Activated naive CD4-positive, alpha-beta T cell treated with anti-CD3 and anti-CD28 coated beads, Interleukin-2, amount 10 ng/mL, durations not matched to agents 7 days and 5 days (primary cell): Measurements from ENCODE around the gene RGS6.

Experiments used
- CTCF ChIA-PET: fragments of 350-600 bp; sonication (Branson Sonifier 250); formaldehyde crosslinking; loops from one replicate; lab custom pipeline; 2021; ENCODE audit warnings: antibody characterized with exemption; lab: Charles Lee
- DNase-seq: peaks from one replicate; pipeline ENCODE4 v3.0.0-alpha.2; 2020
- H3K27ac Mint-ChIP-seq: one replicate; pipeline ENCODE4 v1.8.0; 2021; ENCODE audit warnings: mild to moderate bottlenecking, moderate library complexity, mixed read lengths
- H3K27me3 Mint-ChIP-seq: one replicate; pipeline ENCODE4 v1.8.0; 2021; ENCODE audit warnings: mild to moderate bottlenecking, mixed read lengths
- H3K36me3 Mint-ChIP-seq: one replicate; pipeline ENCODE4 v1.8.0; 2021; ENCODE audit warnings: mixed read lengths
- H3K4me1 Mint-ChIP-seq: one replicate; pipeline ENCODE4 v1.8.0; 2021; ENCODE audit warnings: mixed read lengths
- H3K4me3 Mint-ChIP-seq: one replicate; pipeline ENCODE4 v1.8.0; 2021; ENCODE audit warnings: mild to moderate bottlenecking, moderate library complexity, mixed read lengths
- H3K9me3 Mint-ChIP-seq: one replicate; pipeline ENCODE4 v1.8.0; 2021; ENCODE audit warnings: mixed read lengths

Gene RGS6

DNA sequence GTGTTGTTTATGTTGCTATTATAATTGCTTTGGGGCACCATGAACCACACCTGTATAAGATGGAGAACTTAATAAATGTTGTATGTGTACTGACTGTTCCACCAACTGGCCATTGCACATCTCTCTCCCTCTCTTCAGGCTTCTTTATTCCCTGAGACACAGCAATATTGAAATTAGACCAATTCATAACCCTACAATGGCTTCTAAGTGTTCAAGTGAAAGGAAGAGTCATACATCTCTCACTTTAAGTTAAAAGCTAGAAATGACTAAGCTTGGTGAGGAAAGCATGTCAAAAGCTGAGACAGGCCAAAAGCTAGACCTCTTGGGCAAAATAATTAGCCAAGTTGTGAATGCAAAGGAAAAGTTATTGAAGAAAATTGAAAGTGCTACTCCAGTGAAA lies 373.3 kb downstream of the RGS6 start:
- H3K4me1 Mint-ChIP-seq: no peaks in the 10 kb centered on the region
- H3K4me3 Mint-ChIP-seq: no peak overlapping the region
- H3K36me3 Mint-ChIP-seq: no peaks in the 10 kb centered on the region
- DNase-seq: no peak
- H3K27ac Mint-ChIP-seq: no peak overlapping the region
- H3K9me3 Mint-ChIP-seq: peaks cover 5% of the 10 kb centered on the region
- peaks cover 12% of the 10 kb centered on the region for H3K27me3 Mint-ChIP-seq
- CTCF ChIA-PET: no interaction called here

- no peak for DNase-seq
- Mint-ChIP-seq H3K27me3 (peaks cover 10% of the 10 kb centered on the region), H3K4me3 (no peak overlapping the region), H3K27ac (no peak overlapping the region), H3K36me3 (no peaks in the 10 kb centered on the region), H3K9me3 (peaks cover 5% of the 10 kb centered on the region), H3K4me1 (no peaks in the 10 kb centered on the region)
- CTCF ChIA-PET: interaction anchor here (0.6 kb wide), 1 partner anchor 454 kb away, joined by 3 read pairs; no protein-coding TSS in a partner anchor
These were observed 376.8 kb downstream of the RGS6 start for GRCh38 chr14:72308967-72309485.

DNA sequence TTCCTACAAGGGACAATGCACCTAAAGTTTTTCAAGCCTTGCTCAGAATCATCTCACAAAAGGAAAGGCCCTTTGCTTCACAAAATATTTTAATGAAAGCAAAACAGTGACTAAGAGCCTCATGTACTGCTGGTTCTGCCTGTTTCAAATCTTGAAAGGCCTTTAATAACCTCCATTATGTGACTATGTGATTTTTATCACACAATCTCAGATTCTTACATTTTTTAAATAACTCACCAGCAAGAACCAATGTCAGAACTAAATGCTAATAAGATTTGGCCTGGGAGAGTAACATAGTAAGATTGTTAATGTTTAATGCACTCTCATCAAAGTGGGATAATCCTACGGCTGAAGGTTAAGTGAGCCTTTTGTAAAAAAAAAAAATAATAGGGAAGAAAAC lies 378.9 kb downstream of the RGS6 start:
- CTCF ChIA-PET: no interaction called here
- H3K9me3 Mint-ChIP-seq: peaks cover under 1% of the 10 kb centered on the region
- H3K27ac Mint-ChIP-seq: no peak overlapping the region
- no peak overlapping the region for H3K4me3 Mint-ChIP-seq
- no peaks in the 10 kb centered on the region for H3K36me3 Mint-ChIP-seq
- peaks cover 17% of the 10 kb centered on the region for H3K27me3 Mint-ChIP-seq
- H3K4me1 Mint-ChIP-seq: no peaks in the 10 kb centered on the region
- DNase-seq: no peak

DNA sequence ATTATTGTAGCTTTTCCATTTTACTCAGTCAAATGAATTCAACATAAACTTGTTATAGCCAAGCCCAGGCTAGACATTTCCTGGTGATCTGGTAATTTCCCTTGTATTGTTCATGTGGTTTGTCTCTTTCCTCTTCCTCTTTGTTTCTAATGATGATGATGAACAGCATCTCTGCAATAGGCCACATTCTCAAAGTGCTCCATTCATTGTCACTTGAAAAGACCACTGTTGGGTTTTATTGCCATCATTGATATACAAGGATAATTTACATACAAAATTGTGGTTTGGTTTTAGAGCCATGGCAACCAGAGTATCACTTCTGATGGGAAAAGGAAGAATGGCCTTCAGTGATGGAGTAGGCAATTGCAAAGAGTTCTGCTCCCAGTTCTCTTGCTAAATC lies 379.3 kb downstream of the RGS6 start:
- peaks cover 17% of the 10 kb centered on the region for H3K27me3 Mint-ChIP-seq
- no peak overlapping the region for H3K4me3 Mint-ChIP-seq
- no peaks in the 10 kb centered on the region for H3K36me3 Mint-ChIP-seq
- no peak overlapping the region for H3K27ac Mint-ChIP-seq
- CTCF ChIA-PET: interaction anchor here (0.6 kb wide), 1 partner anchor 105 kb away, joined by 3 read pairs; no protein-coding TSS in a partner anchor
- H3K9me3 Mint-ChIP-seq: no peaks in the 10 kb centered on the region
- no peaks in the 10 kb centered on the region for H3K4me1 Mint-ChIP-seq
- DNase-seq: no peak

DNA sequence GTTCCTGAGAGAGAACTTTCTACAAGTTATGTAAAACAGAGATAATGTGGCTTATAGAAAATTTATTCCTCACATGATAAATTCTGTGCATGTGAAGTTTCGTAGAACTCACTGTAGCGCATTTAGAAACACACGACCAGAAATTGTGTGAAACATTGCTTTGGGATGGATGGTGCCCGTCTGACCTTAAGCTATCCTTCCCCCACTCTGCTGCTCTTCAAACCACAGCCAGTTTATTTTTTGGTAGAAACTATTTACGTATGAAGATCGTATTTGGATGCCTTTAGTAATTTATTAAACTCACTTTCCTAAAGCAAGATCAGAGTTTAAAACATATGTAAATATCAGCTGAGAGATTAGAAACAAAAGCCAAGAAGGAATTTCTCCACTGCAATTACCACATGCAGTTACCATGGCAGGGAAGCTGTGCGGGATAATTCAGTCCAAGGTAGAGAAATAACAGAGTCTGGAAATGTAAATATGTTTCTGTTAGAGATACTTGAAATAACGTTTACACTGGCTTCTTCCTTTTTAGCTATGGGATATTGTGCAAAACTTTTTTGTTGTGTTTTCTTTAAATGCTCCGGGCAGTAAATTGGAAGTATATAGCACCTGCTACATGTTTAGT lies 382.7 kb downstream of the RGS6 start:
- peaks cover 13% of the 10 kb centered on the region for H3K27me3 Mint-ChIP-seq
- peaks cover 3% of the 10 kb centered on the region for H3K9me3 Mint-ChIP-seq
- CTCF ChIA-PET: no interaction called here
- no peak overlapping the region for H3K4me3 Mint-ChIP-seq
- DNase-seq: no peak
- peaks cover 11% of the 10 kb centered on the region for H3K4me1 Mint-ChIP-seq
- H3K36me3 Mint-ChIP-seq: no peaks in the 10 kb centered on the region
- no peak overlapping the region for H3K27ac Mint-ChIP-seq

DNA sequence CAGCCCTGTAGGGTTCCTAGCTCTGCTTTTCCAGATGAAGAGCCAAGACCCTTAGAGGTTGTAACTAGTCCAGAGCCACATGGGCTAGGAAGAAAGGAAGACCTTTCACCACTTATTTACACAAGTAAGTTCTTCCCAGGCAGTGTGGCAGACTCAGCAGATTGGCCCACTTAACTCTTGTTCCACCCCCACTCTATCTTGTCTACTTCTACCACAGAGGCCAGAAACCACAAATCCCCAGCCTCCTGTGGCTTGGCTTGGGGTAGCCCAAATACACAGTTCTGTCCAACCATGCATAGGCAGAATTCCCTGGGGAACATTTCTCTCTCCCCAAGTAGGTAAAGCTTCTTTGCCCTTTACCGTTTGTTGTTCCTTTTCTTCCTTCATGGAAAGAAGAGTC lies 383.5 kb downstream of the RGS6 start:
- Mint-ChIP-seq H3K27ac (no peak overlapping the region), H3K4me1 (peaks cover 11% of the 10 kb centered on the region), H3K27me3 (peaks cover 13% of the 10 kb centered on the region), H3K9me3 (peaks cover 3% of the 10 kb centered on the region), H3K36me3 (no peaks in the 10 kb centered on the region), H3K4me3 (no peak overlapping the region)
- CTCF ChIA-PET: no interaction called here
- no peak for DNase-seq

DNA sequence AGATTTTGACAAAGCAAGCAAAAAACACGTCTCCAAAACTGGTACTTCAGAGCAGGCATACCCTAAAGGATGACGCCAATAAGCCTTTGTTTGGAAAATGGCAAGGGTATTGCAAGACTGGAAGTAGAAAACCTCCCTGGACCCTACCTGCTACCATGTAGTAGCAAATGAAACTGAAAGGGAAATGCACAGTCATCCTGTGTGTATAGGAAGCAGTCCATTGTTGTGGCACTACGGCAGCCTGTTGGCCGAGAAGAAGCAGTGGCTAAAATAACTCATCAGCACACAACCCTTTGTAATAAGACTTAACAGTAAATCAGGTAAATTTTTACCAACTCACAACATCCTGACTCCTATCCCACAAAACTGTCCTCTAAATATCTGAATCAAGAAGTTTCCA lies 386.4 kb downstream of the RGS6 start:
- Mint-ChIP-seq H3K4me3 (no peak overlapping the region), H3K36me3 (no peaks in the 10 kb centered on the region), H3K4me1 (peaks cover 11% of the 10 kb centered on the region), H3K27ac (no peak overlapping the region), H3K9me3 (peaks cover 3% of the 10 kb centered on the region), H3K27me3 (peaks cover 9% of the 10 kb centered on the region)
- DNase-seq: peak; percentile 33
- CTCF ChIA-PET: interaction anchor here (0.6 to 1.1 kb wide), 2 partner anchors 230 to 296 kb away, joined by 3 to 4 read pairs; no protein-coding TSS in a partner anchor

DNA sequence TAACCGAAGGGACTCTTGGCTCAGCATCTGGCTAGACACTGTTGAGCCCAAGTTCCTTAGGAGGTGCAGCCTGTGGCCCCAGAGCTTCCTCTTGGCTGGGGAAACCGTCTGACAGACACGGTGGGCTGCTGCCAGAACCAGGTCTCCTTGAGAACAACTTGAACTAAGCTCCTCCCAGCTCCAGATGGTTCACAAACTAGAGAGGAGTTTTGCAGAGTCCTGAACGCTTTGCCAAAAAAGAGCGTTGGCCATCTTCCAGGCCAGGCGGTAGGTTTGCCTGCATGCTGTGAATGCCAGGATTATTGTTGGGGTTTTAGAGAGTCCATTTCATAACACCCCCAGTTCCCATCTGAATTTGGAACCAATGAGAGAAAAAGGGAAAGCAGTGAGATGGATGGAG lies 399.8 kb downstream of the RGS6 start:
- Mint-ChIP-seq H3K27me3 (peaks cover 32% of the 10 kb centered on the region), H3K27ac (no peak overlapping the region)
- CTCF ChIA-PET: no interaction called here

GRCh38 chr14:72332871-72333270 lies 400.6 kb downstream of the RGS6 start:
- Mint-ChIP-seq H3K27me3 (peaks cover 36% of the 10 kb centered on the region), H3K4me1 (no peaks in the 10 kb centered on the region), H3K36me3 (no peaks in the 10 kb centered on the region), H3K27ac (no peak overlapping the region), H3K9me3 (no peaks in the 10 kb centered on the region), H3K4me3 (no peak overlapping the region)
- no peak for DNase-seq
- CTCF ChIA-PET: no interaction called here

More for the DNA sequence above, 399.8 kb downstream of the RGS6 start:
- H3K4me1 Mint-ChIP-seq: no peaks in the 10 kb centered on the region
- no peaks in the 10 kb centered on the region for H3K36me3 Mint-ChIP-seq
- H3K9me3 Mint-ChIP-seq: no peaks in the 10 kb centered on the region
- no peak for DNase-seq
- H3K4me3 Mint-ChIP-seq: no peak overlapping the region

GRCh38 chr14:72333357-72333756 lies 401.1 kb downstream of the RGS6 start:
- CTCF ChIA-PET: no interaction called here
- no peaks in the 10 kb centered on the region for H3K9me3 Mint-ChIP-seq
- no peaks in the 10 kb centered on the region for H3K4me1 Mint-ChIP-seq
- H3K4me3 Mint-ChIP-seq: no peak overlapping the region
- DNase-seq: no peak
- no peaks in the 10 kb centered on the region for H3K36me3 Mint-ChIP-seq
- H3K27me3 Mint-ChIP-seq: peaks cover 36% of the 10 kb centered on the region
- H3K27ac Mint-ChIP-seq: no peak overlapping the region

GRCh38 chr14:72336311-72336980 lies 404.2 kb downstream of the RGS6 start:
- Mint-ChIP-seq H3K4me3 (no peak overlapping the region), H3K9me3 (no peaks in the 10 kb centered on the region), H3K27ac (no peak overlapping the region)

DNA sequence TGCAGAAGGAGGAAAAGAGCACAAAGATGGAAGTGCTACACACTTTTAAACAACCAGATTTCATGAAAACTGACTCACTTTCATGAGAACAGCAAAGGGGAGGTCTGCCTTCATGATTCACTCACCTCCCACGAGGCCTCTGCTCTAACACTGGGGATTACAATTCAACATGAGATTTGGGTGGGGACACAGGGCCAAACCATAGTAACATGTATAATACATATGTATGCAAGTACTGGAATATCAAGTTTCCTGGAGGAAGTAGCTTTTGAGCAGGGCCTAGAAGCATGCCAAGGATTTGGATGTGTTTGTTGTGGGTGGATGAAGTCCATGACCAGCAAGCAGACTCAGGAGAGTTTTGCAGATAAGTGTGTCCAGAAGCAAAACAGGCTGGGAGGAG lies 409.0 kb downstream of the RGS6 start:
- DNase-seq: no peak
- Mint-ChIP-seq H3K9me3 (no peaks in the 10 kb centered on the region), H3K4me1 (no peaks in the 10 kb centered on the region), H3K4me3 (no peak overlapping the region), H3K36me3 (no peaks in the 10 kb centered on the region), H3K27ac (peak overlapping the region; percentile 25), H3K27me3 (peaks cover 22% of the 10 kb centered on the region)
- CTCF ChIA-PET: no interaction called here

More at GRCh38 chr14:72336311-72336980, 404.2 kb downstream of the RGS6 start:
- CTCF ChIA-PET: no interaction called here
- no peak for DNase-seq
- peaks cover 38% of the 10 kb centered on the region for H3K27me3 Mint-ChIP-seq
- no peaks in the 10 kb centered on the region for H3K4me1 Mint-ChIP-seq
- no peaks in the 10 kb centered on the region for H3K36me3 Mint-ChIP-seq

GRCh38 chr14:72341686-72342085 lies 409.5 kb downstream of the RGS6 start:
- CTCF ChIA-PET: no interaction called here
- Mint-ChIP-seq H3K27ac (no peak overlapping the region), H3K9me3 (no peaks in the 10 kb centered on the region), H3K27me3 (peaks cover 22% of the 10 kb centered on the region), H3K4me3 (no peak overlapping the region), H3K4me1 (no peaks in the 10 kb centered on the region), H3K36me3 (no peaks in the 10 kb centered on the region)
- no peak for DNase-seq

DNA sequence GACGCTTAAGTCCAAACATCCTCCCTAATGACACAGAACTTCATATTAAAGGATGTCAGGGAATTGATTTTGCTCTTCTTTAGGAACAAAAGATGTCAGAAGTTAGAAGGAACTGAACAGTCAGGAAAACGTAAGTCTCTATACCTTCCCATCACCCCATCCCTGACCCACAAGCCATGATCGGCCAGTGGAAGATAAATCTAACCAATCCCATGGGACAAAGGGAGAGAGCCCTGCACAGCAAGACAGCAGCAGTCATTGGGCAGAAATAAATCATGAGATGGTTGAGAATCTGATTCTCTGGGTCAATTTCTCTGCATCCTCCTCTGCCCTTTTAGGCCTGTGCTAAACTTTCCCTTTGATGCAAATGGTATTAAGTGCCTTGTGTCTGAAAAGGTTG lies 414.9 kb downstream of the RGS6 start:
- no peak overlapping the region for H3K4me3 Mint-ChIP-seq
- H3K36me3 Mint-ChIP-seq: no peaks in the 10 kb centered on the region
- no peak for DNase-seq
- H3K27me3 Mint-ChIP-seq: peaks cover 8% of the 10 kb centered on the region
- no peaks in the 10 kb centered on the region for H3K4me1 Mint-ChIP-seq
- no peaks in the 10 kb centered on the region for H3K9me3 Mint-ChIP-seq
- CTCF ChIA-PET: no interaction called here
- no peak overlapping the region for H3K27ac Mint-ChIP-seq

GRCh38 chr14:72350215-72350614 lies 418.0 kb downstream of the RGS6 start:
- H3K9me3 Mint-ChIP-seq: no peaks in the 10 kb centered on the region
- H3K4me3 Mint-ChIP-seq: no peak overlapping the region
- H3K4me1 Mint-ChIP-seq: no peaks in the 10 kb centered on the region
- no peaks in the 10 kb centered on the region for H3K36me3 Mint-ChIP-seq
- H3K27me3 Mint-ChIP-seq: peaks cover 4% of the 10 kb centered on the region
- no peak overlapping the region for H3K27ac Mint-ChIP-seq
- no peak for DNase-seq
- CTCF ChIA-PET: no interaction called here
